Hepatocyte (in vitro differentiated cells): ENCODE results near the gene SCN7A. TPM values are rescaled to one million over a fixed set of nuclear protein-coding genes. Genes with fewer than 3 reads are reported as not detected.

Source experiments
- DNase-seq: peaks from one replicate; pipeline ENCODE4 v3.0.0-alpha.2; 2016; ENCODE audit warnings: low spot score
- H2AFZ ChIP-seq: fragments of 200-600 bp; sonication (generic); 2 replicates; pipeline ENCODE4 v1.6.0; 2016; ENCODE audit warnings: antibody characterized with exemption, mild to moderate bottlenecking
- H3K27ac ChIP-seq: fragments of 200-600 bp; sonication (generic); 2 replicates; pipeline ENCODE4 v1.5.1; 2016; ENCODE audit warnings: mild to moderate bottlenecking
- H3K27me3 ChIP-seq: fragments of 200-600 bp; sonication (generic); 2 replicates; pipeline ENCODE4 v1.6.1; 2016
- H3K36me3 ChIP-seq: fragments of 200-600 bp; sonication (generic); replicated peaks from 2 replicates; pipeline ENCODE4 v1.5.1; 2016; ENCODE audit warnings: low read depth; ENCODE audit not compliant: insufficient read depth
- H3K4me1 ChIP-seq: fragments of 200-600 bp; sonication (generic); 2 replicates; pipeline ENCODE4 v1.5.1; 2016; ENCODE audit warnings: mild to moderate bottlenecking, moderate library complexity; ENCODE audit not compliant: insufficient read depth
- H3K4me2 ChIP-seq: fragments of 200-600 bp; sonication (generic); 2 replicates; pipeline ENCODE4 v1.6.0; 2016
- H3K4me3 ChIP-seq: fragments of 200-600 bp; sonication (generic); 2 replicates; pipeline ENCODE4 v1.5.1; 2016; ENCODE audit warnings: mild to moderate bottlenecking
- H3K79me2 ChIP-seq: fragments of 200-600 bp; sonication (generic); 2 replicates; pipeline ENCODE4 v1.6.0; 2017; ENCODE audit warnings: mild to moderate bottlenecking
- H3K9me2 ChIP-seq: fragments of 200-600 bp; sonication (generic); replicated peaks from 2 replicates; pipeline ENCODE4 v1.6.0; 2017; ENCODE audit warnings: mild to moderate bottlenecking; ENCODE audit not compliant: insufficient read depth
- H3K9me3 ChIP-seq: fragments of 200-600 bp; sonication (generic); 2 replicates; pipeline ENCODE4 v1.5.1; 2016; ENCODE audit warnings: low read depth, mild to moderate bottlenecking
- H4K20me1 ChIP-seq: fragments of 200-600 bp; sonication (generic); 2 replicates; pipeline ENCODE4 v1.6.0; 2016; ENCODE audit warnings: mild to moderate bottlenecking; ENCODE audit not compliant: insufficient read depth, poor library complexity, severe bottlenecking
- EZH2 ChIP-seq: fragments of 200-600 bp; sonication (generic); IDR thresholded peaks from 2 replicates; pipeline ENCODE4 v1.6.1; 2016; ENCODE audit warnings: antibody characterized with exemption, mild to moderate bottlenecking, borderline replicate concordance
- EZH2phosphoT487 ChIP-seq: fragments of 200-600 bp; sonication (generic); IDR thresholded peaks from one replicate; pipeline ENCODE4 v1.6.1; 2018; ENCODE audit warnings: antibody characterized with exemption, mild to moderate bottlenecking, low read depth, moderate library complexity; ENCODE audit not compliant: unreplicated experiment, severe bottlenecking
- WGBS: methylation state at CpG from one replicate; pipeline ENCODE4 v1.1.6; 2016; ENCODE audit warnings: low lambda C conversion rate; ENCODE audit errors: missing lambda C conversion rate; 5-methylcytosine and 5-hydroxymethylcytosine counted together
- polyA plus RNA-seq: library from polyadenylated mRNA; unstranded; fragments of >200 nt; fragmentation: Nextera tagmentation; extraction: Ambion mirVana; gene quantifications from 2 replicates; pipeline ENCODE4 v1.2.1, GENCODE V29; 2016
- total RNA-seq: library from RNA; depleted of rRNA; stranded (reverse); fragments of >200 nt; gene quantifications from 2 replicates; pipeline ENCODE4 v1.2.3, GENCODE V29; 2014
- TF ChIP-seq, protein P1 (sequence below): fragments of 200-600 bp; sonication (generic); IDR thresholded peaks from 2 replicates; pipeline ENCODE4 v1.5.1; 2016; ENCODE audit warnings: antibody characterized with exemption, mild to moderate bottlenecking; ENCODE audit not compliant: poor library complexity

Gene SCN7A
- total and polyA plus RNA-seq, 2 experiments from 2014 or later = 0.29 to 5.0 TPM

DNA sequence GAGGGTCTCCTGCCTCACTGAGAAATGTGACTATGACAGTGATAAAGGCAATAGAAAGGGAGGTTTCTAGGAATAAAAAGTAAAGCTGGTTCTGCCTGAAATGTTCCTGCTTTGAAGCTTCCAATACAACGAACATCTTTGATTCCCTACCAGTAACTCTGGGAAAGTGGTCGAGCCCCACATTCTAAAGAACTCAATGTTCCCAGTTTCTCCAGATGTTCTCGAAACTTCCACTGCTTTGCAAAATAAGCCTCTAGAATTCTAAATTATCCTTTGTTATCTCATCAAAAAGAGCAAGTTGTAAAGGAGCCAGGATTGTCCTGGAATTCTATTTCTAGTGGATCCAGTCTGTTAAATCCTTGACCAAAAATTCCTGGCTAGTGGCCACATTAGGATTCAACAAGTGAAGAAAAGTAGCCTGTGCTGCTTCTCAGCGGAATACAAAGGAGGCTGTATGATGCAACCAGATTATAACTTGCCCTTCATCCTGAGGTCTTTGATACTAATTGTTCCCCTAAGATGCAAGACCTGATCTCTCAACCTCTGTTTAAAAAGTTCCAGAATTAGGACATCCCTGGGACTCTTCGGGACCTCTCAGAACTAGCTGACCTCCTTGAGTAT is 8.4 kb downstream of the SCN7A start:
- H4K20me1 ChIP-seq = no peaks in the 10 kb centered on the region
- no peaks in the 10 kb centered on the region for H3K4me1 ChIP-seq
- H3K27ac ChIP-seq = no peak overlapping the region
- no peaks in the 10 kb centered on the region for H3K79me2 ChIP-seq
- H3K36me3 ChIP-seq = no peaks in the 10 kb centered on the region
- H3K9me2 ChIP-seq = no peaks in the 10 kb centered on the region
- WGBS = 80% methylated on average over 5 of the region's 5 CpGs
- H3K27me3 ChIP-seq = no peaks in the 10 kb centered on the region
- no peak overlapping the region for H3K4me2 ChIP-seq
- H3K9me3 ChIP-seq = no peaks in the 10 kb centered on the region
- no peak for TF ChIP-seq EZH2
- TF ChIP-seq EZH2phosphoT487 = no peak
- TF ChIP-seq, protein P1, sequence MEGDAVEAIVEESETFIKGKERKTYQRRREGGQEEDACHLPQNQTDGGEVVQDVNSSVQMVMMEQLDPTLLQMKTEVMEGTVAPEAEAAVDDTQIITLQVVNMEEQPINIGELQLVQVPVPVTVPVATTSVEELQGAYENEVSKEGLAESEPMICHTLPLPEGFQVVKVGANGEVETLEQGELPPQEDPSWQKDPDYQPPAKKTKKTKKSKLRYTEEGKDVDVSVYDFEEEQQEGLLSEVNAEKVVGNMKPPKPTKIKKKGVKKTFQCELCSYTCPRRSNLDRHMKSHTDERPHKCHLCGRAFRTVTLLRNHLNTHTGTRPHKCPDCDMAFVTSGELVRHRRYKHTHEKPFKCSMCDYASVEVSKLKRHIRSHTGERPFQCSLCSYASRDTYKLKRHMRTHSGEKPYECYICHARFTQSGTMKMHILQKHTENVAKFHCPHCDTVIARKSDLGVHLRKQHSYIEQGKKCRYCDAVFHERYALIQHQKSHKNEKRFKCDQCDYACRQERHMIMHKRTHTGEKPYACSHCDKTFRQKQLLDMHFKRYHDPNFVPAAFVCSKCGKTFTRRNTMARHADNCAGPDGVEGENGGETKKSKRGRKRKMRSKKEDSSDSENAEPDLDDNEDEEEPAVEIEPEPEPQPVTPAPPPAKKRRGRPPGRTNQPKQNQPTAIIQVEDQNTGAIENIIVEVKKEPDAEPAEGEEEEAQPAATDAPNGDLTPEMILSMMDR = no peak
- no peak for DNase-seq
- H3K4me3 ChIP-seq = no peak overlapping the region
- no peak overlapping the region for H2AFZ ChIP-seq

DNA sequence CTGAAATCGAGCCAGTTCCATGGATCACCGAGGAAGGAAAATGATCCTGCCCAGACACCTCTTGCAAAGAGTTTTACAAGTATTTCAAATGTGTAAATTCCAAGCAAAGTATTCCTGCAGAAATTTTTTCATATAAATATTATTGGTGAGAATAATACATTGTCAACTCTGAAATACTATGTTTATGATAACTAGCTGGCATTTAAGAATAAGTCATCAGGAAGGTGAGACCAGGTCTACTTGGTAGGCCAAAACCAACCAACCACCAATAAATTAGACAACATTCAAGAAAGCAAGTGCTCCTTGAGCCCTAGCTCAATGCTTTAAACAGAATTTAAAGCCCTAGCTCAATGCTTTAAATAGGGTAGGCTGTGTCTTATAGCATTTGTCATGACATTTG is 21.7 kb downstream of the SCN7A start:
- Histone ChIP-seq H3K79me2 (no peaks in the 10 kb centered on the region), H3K27ac (no peak overlapping the region), H3K9me3 (no peaks in the 10 kb centered on the region), H4K20me1 (no peaks in the 10 kb centered on the region), H3K4me2 (no peak overlapping the region), H3K4me3 (no peak overlapping the region), H3K27me3 (no peaks in the 10 kb centered on the region), H3K9me2 (no peaks in the 10 kb centered on the region), H3K36me3 (no peaks in the 10 kb centered on the region), H3K4me1 (no peaks in the 10 kb centered on the region), H2AFZ (no peak overlapping the region)
- TF ChIP-seq EZH2 (no peak), EZH2phosphoT487 (no peak)
- TF ChIP-seq, protein P1 = no peak
- DNase-seq = no peak
- WGBS = 91% methylated on average over 2 of the region's 2 CpGs

DNA sequence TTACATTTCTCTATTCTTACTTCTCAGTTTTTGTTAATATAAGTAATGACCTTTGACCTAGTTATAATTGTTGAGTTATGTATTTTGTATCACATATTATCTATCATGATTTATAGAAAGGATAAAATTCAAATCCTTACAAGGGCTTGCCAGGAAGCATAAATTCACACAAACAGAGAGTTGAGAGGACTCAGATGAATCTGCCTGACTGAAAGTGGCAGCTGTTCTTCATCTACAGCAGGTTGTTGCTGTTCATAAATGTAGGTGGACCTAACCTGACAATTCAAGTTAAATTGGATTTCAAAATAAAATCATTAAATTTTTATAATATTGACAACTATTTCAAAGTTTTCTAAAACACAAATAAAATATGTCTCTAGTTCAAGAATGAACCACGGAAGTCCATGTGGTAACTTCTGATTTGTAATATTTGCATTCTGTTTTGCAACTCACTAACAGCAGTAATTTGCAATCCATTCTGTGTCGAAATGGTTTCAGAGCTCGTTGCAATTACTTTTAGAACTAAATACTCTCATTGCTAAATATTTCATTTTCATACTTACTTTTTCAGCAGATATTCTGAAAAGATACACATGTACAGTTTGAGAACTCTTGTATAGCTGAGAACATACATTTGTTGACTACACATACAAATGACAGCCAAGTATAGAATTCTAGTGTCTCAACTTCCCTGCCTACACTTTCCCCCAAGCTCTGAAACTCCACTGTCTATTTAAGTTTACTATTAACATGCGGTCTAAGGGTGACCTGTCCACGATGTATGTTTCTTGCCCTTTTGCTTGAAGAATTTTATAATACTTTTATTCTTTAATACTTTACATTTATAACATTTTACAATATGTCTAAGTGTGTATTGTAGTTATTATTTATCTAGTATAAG is 25.7 kb downstream of the SCN7A start:
- H3K27me3 ChIP-seq = no peaks in the 10 kb centered on the region
- no peaks in the 10 kb centered on the region for H3K36me3 ChIP-seq
- H3K4me3 ChIP-seq = no peak overlapping the region
- H2AFZ ChIP-seq = no peak overlapping the region
- H3K9me3 ChIP-seq = no peaks in the 10 kb centered on the region
- WGBS = 72% methylated on average over 5 of the region's 5 CpGs
- no peaks in the 10 kb centered on the region for H3K79me2 ChIP-seq
- TF ChIP-seq, protein P1 = no peak
- TF ChIP-seq EZH2phosphoT487 = no peak
- no peak overlapping the region for H3K27ac ChIP-seq
- H3K4me2 ChIP-seq = no peak overlapping the region
- no peaks in the 10 kb centered on the region for H4K20me1 ChIP-seq
- H3K4me1 ChIP-seq = no peaks in the 10 kb centered on the region
- no peak for DNase-seq
- H3K9me2 ChIP-seq = no peaks in the 10 kb centered on the region
